Mesendoderm (in vitro differentiated cells): ENCODE measurements around the gene PGBD5.
A peak's percentile ranks its signal among the peaks of the same experiment; 100 is the strongest.

Experiments used
- DNase-seq: peaks from one replicate; pipeline ENCODE4 v3.0.0; 2013
- H2AK5ac ChIP-seq: 2 replicates; pipeline ENCODE4 v1.6.1; 2013; ENCODE audit warnings: low read length, inconsistent platforms
- H2BK120ac ChIP-seq: 2 replicates; pipeline ENCODE4 v1.6.1; 2013; ENCODE audit warnings: low read depth, mild to moderate bottlenecking, low read length, moderate library complexity, mixed read lengths
- H2BK15ac ChIP-seq: replicated peaks from 2 replicates; pipeline ENCODE4 v1.6.1; 2013; ENCODE audit warnings: low read depth, mild to moderate bottlenecking, moderate library complexity
- H2BK5ac ChIP-seq: 2 replicates; pipeline ENCODE4 v1.6.1; 2013; ENCODE audit warnings: low read length, inconsistent platforms
- H3K18ac ChIP-seq: 2 replicates; pipeline ENCODE4 v1.6.1; 2013; ENCODE audit warnings: mild to moderate bottlenecking, low read length, mixed read lengths
- H3K23ac ChIP-seq: one replicate; pipeline ENCODE4 v1.6.1; 2013; ENCODE audit warnings: low read length
- H3K27ac ChIP-seq: 2 replicates; pipeline ENCODE4 v1.5.1; 2013; ENCODE audit warnings: low read depth, mild to moderate bottlenecking, inconsistent platforms, low read length, moderate library complexity
- H3K27me3 ChIP-seq: 2 replicates; pipeline ENCODE4 v1.6.1; 2013; ENCODE audit warnings: low read length, control low read depth, mild to moderate bottlenecking, inconsistent platforms; ENCODE audit not compliant: insufficient read depth, poor library complexity
- H3K36me3 ChIP-seq: 2 replicates; pipeline ENCODE4 v1.6.1; 2013; ENCODE audit warnings: low read length, inconsistent platforms; ENCODE audit not compliant: control insufficient read depth, insufficient read depth
- H3K4ac ChIP-seq: one replicate; pipeline ENCODE4 v1.6.1; 2013; ENCODE audit warnings: low read depth, mild to moderate bottlenecking, low read length, moderate library complexity
- H3K4me1 ChIP-seq: 2 replicates; pipeline ENCODE4 v1.6.1; 2013; ENCODE audit warnings: low read depth, low read length, inconsistent platforms; ENCODE audit not compliant: control insufficient read depth
- H3K4me2 ChIP-seq: 2 replicates; pipeline ENCODE4 v1.6.1; 2013; ENCODE audit warnings: low read length
- H3K4me3 ChIP-seq: 2 replicates; pipeline ENCODE4 v1.5.1; 2013; ENCODE audit warnings: mild to moderate bottlenecking, low read length
- H3K56ac ChIP-seq: one replicate; pipeline ENCODE4 v1.6.1; 2013; ENCODE audit warnings: low read length
- H3K79me1 ChIP-seq: 2 replicates; pipeline ENCODE4 v1.6.1; 2013; ENCODE audit warnings: low read length, inconsistent platforms
- H3K79me2 ChIP-seq: 2 replicates; pipeline ENCODE4 v1.6.1; 2013; ENCODE audit warnings: mild to moderate bottlenecking, low read length; ENCODE audit not compliant: control insufficient read depth, insufficient read depth
- H3K9ac ChIP-seq: 2 replicates; pipeline ENCODE4 v1.6.1; 2013; ENCODE audit warnings: low read length, inconsistent platforms
- H4K5ac ChIP-seq: one replicate; pipeline ENCODE4 v1.6.1; 2013; ENCODE audit warnings: low read length
- H4K8ac ChIP-seq: one replicate; pipeline ENCODE4 v1.6.1; 2013; ENCODE audit warnings: low read depth, mild to moderate bottlenecking, control low read depth, low read length, moderate library complexity
- WGBS: extraction: QIAGEN DNeasy Blood & Tissue Kit; methylation state at CpG from one replicate; pipeline ENCODE4 v1.1.7; 2013; ENCODE audit warnings: low lambda C conversion rate, missing lambda C conversion rate; ENCODE audit not compliant: insufficient coverage; ENCODE audit errors: extremely low coverage; 5-methylcytosine and 5-hydroxymethylcytosine counted together

PGBD5 gene

DNA sequence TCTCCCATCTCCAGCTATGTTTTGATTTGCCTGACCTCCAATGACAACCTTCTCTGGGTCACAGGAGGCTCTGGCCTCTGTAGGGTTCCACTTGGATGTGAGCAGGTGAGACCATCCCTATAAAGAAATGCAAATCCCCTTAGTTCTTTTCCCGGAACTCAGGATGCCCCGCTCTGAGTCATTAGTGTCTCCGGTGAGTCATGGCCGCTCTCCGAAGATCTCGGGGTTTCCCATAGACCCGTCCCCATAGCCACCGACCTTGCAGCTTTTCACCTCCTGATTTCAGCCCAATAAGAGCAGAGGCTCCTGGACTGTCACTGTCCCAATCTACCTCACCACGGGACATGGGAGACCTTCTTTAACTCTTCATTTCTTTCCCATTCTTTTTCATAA is 98.2 kb downstream of the PGBD5 start:
- Histone ChIP-seq H4K5ac (no peak overlapping the region), H3K56ac (no peak overlapping the region), H3K36me3 (no peaks in the 10 kb centered on the region), H3K4me1 (no peaks in the 10 kb centered on the region), H4K8ac (no peak overlapping the region), H3K4ac (no peak overlapping the region), H3K23ac (no peak overlapping the region), H3K27ac (no peak overlapping the region), H3K4me3 (no peak overlapping the region), H3K9ac (no peak overlapping the region), H3K18ac (no peak overlapping the region), H3K79me2 (no peaks in the 10 kb centered on the region), H2BK120ac (no peak overlapping the region), H2BK15ac (no peak overlapping the region), H3K4me2 (no peak overlapping the region), H2AK5ac (no peak overlapping the region), H3K27me3 (no peaks in the 10 kb centered on the region), H2BK5ac (no peak overlapping the region), H3K79me1 (no peaks in the 10 kb centered on the region)
- DNase-seq = peak; percentile 44
- no CpG with 5 or more reads among the region's 9 CpGs for WGBS

DNA sequence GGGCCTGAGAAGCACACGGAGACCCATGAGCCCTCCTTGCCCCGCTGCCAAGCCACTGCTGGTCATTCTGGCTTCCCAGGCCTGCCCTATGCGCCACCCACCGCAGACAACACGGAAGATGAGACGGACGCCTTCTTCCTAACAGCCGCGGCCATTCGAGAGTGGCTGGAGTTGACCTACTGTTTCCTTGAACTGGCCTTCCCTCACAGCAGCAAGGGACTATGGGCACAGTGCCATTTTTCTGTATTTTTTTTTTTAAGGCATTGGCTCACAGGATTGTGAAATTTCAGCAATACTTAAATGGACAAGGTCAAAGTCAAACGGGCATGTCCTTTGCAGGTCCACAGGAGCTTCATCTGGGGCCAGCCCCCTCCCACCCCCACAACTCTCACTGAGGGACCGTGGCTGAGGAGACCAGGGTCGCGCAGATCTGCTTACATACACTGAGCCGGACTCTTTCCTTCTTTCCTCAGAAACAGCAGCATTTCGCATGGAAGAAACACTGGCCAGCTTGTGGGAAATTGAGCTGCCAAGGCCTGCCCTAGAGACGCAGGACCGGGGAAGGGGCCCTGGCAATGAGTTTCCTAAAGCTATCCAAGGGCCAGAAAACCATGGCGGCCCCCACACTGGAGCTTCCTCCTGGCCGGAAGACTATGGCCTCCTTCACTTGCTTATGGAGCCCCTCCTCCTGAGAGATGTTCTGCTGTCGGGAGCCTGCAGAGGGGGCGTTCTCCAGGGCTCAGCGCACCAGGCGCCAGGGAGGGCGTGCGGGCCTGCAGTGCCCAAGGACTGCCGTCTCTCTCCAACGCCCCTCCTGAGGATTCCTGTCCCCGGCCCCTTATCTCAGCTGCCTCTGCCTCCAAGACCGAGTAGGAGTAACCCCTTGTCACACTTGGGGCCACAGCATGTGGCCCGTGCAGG is 98.9 kb downstream of the PGBD5 start:
- H4K5ac ChIP-seq = no peak overlapping the region
- H3K4me2 ChIP-seq = no peak overlapping the region
- H3K79me2 ChIP-seq = no peaks in the 10 kb centered on the region
- no peak overlapping the region for H3K18ac ChIP-seq
- no peak overlapping the region for H2AK5ac ChIP-seq
- no peak overlapping the region for H2BK120ac ChIP-seq
- H3K4me1 ChIP-seq = no peaks in the 10 kb centered on the region
- H2BK15ac ChIP-seq = no peak overlapping the region
- H3K4ac ChIP-seq = no peak overlapping the region
- no peak overlapping the region for H4K8ac ChIP-seq
- H3K23ac ChIP-seq = no peak overlapping the region
- no peak overlapping the region for H3K4me3 ChIP-seq
- H3K36me3 ChIP-seq = no peaks in the 10 kb centered on the region
- H3K79me1 ChIP-seq = no peaks in the 10 kb centered on the region
- no CpG with 5 or more reads among the region's 31 CpGs for WGBS
- DNase-seq = no peak
- no peak overlapping the region for H2BK5ac ChIP-seq
- H3K27ac ChIP-seq = no peak overlapping the region
- H3K27me3 ChIP-seq = no peaks in the 10 kb centered on the region
- no peak overlapping the region for H3K56ac ChIP-seq
- no peak overlapping the region for H3K9ac ChIP-seq

DNA sequence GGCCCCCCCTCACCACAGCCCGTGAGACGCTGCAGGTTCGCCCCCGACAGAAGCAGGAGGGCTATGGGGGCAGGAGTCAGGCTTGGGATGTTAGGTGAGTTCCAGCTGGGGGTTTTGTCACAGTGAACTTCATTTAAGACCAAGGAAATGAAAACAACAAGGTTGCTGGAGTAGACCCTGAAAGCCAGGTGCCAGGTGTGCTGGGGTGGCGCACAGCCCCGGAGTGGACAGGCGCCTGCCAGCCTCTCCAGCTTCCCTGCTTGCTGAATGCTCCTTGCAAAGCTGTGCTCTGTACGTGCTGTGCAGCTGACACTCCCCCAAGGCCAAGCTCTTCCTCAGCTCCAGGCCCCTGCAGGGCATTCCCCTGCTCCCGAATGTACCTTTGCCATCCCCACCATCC is 102.4 kb downstream of the PGBD5 start:
- no peak overlapping the region for H2BK5ac ChIP-seq
- H3K36me3 ChIP-seq = no peaks in the 10 kb centered on the region
- no CpG with 5 or more reads among the region's 9 CpGs for WGBS
- no peak overlapping the region for H2AK5ac ChIP-seq
- H3K27me3 ChIP-seq = no peaks in the 10 kb centered on the region
- DNase-seq = no peak
- H3K27ac ChIP-seq = no peak overlapping the region
- H3K23ac ChIP-seq = no peak overlapping the region
- H3K4me2 ChIP-seq = no peak overlapping the region
- H3K4me3 ChIP-seq = no peak overlapping the region
- no peak overlapping the region for H3K56ac ChIP-seq
- H4K5ac ChIP-seq = no peak overlapping the region
- no peak overlapping the region for H3K18ac ChIP-seq
- no peak overlapping the region for H2BK120ac ChIP-seq
- H3K9ac ChIP-seq = no peak overlapping the region
- no peaks in the 10 kb centered on the region for H3K79me1 ChIP-seq
- H4K8ac ChIP-seq = no peak overlapping the region
- no peaks in the 10 kb centered on the region for H3K79me2 ChIP-seq
- no peaks in the 10 kb centered on the region for H3K4me1 ChIP-seq
- H2BK15ac ChIP-seq = no peak overlapping the region
- H3K4ac ChIP-seq = no peak overlapping the region

GRCh38 chr1:230322967-230323547 is 103.1 kb downstream of the PGBD5 start:
- no CpG with 5 or more reads among the region's 23 CpGs for WGBS
- H2BK15ac ChIP-seq = no peak overlapping the region
- no peak overlapping the region for H3K4me3 ChIP-seq
- no peak for DNase-seq
- no peaks in the 10 kb centered on the region for H3K79me1 ChIP-seq
- no peak overlapping the region for H4K8ac ChIP-seq
- no peak overlapping the region for H3K18ac ChIP-seq
- no peak overlapping the region for H2BK5ac ChIP-seq
- H3K79me2 ChIP-seq = no peaks in the 10 kb centered on the region
- no peak overlapping the region for H4K5ac ChIP-seq
- no peaks in the 10 kb centered on the region for H3K36me3 ChIP-seq
- H3K27ac ChIP-seq = no peak overlapping the region
- no peak overlapping the region for H3K56ac ChIP-seq
- H2BK120ac ChIP-seq = no peak overlapping the region
- H3K27me3 ChIP-seq = no peaks in the 10 kb centered on the region
- no peaks in the 10 kb centered on the region for H3K4me1 ChIP-seq
- no peak overlapping the region for H3K9ac ChIP-seq
- H2AK5ac ChIP-seq = no peak overlapping the region
- H3K4me2 ChIP-seq = no peak overlapping the region
- no peak overlapping the region for H3K23ac ChIP-seq
- no peak overlapping the region for H3K4ac ChIP-seq

GRCh38 chr1:230322421-230322756 is 103.7 kb downstream of the PGBD5 start:
- no peak overlapping the region for H3K4me3 ChIP-seq
- H3K23ac ChIP-seq = no peak overlapping the region
- no peak overlapping the region for H2AK5ac ChIP-seq

More at GRCh38 chr1:230322421-230322756, 103.7 kb downstream of the PGBD5 start:
- H2BK5ac ChIP-seq = no peak overlapping the region
- no peak overlapping the region for H2BK15ac ChIP-seq
- no peaks in the 10 kb centered on the region for H3K36me3 ChIP-seq
- H4K5ac ChIP-seq = no peak overlapping the region
- WGBS = no CpG with 5 or more reads among the region's 15 CpGs
- H3K27me3 ChIP-seq = no peaks in the 10 kb centered on the region
- no peak overlapping the region for H3K27ac ChIP-seq
- no peak for DNase-seq
- H3K4me2 ChIP-seq = no peak overlapping the region
- H3K79me1 ChIP-seq = no peaks in the 10 kb centered on the region
- H2BK120ac ChIP-seq = no peak overlapping the region
- no peak overlapping the region for H3K9ac ChIP-seq
- H4K8ac ChIP-seq = no peak overlapping the region
- H3K18ac ChIP-seq = no peak overlapping the region
- no peak overlapping the region for H3K4ac ChIP-seq
- no peaks in the 10 kb centered on the region for H3K4me1 ChIP-seq
- H3K56ac ChIP-seq = no peak overlapping the region
- no peaks in the 10 kb centered on the region for H3K79me2 ChIP-seq
